Endothelial cell of umbilical vein (primary cell): ENCODE measurements around the gene KRT17. TPM values are rescaled to one million over a fixed set of nuclear protein-coding genes. Genes with fewer than 3 reads are reported as not detected.

Source experiments
- BruUV-seq: library from RNA; stranded (reverse); fragments of 400-500 nt; replicated peaks from 2 replicates; lab custom pipeline; 2021; lab: Mats Ljungman, UMichigan
- CTCF ChIA-PET: fragments of 300-600, 350-600 bp; sonication (Branson Sonifier 250); formaldehyde crosslinking; loops from one replicate; lab custom pipeline; 2021; ENCODE audit warnings: antibody characterized with exemption, inconsistent platforms; lab: Charles Lee
- POLR2A ChIA-PET: fragments of 300-600, 350-600 bp; sonication (Branson Sonifier 250); formaldehyde crosslinking; loops from one replicate; lab custom pipeline; 2021; ENCODE audit warnings: antibody characterized with exemption, inconsistent platforms; lab: Charles Lee
- DNase-seq: peaks from one replicate; pipeline ENCODE4 v3.0.0-alpha.2; 2011; ENCODE audit warnings: low read depth, low spot score
- FAIRE-seq: peaks from 2 replicates; lab custom pipeline; 2011; peaks lifted over from hg19 to GRCh38; lab: Jason Lieb, UNC
- H2AFZ ChIP-seq: 2 replicates; pipeline ENCODE4 v1.6.0; 2012; ENCODE audit warnings: low read depth, low read length, control low read depth, inconsistent platforms
- H3K27ac ChIP-seq: 2 replicates; pipeline ENCODE4 v1.5.1; 2011; ENCODE audit warnings: low read depth, mild to moderate bottlenecking, control low read depth, low read length, moderate library complexity; ENCODE audit not compliant: insufficient read depth
- H3K27me3 ChIP-seq, 2 experiments: 2 replicates each; pipeline versions ENCODE4 v1.6.0 to v1.6.1; 2011; ENCODE audit warnings: low read length in 2 of 2, mixed read lengths in 1 of 2; ENCODE audit not compliant: control insufficient read depth in 2 of 2, insufficient read depth in 2 of 2
- H3K36me3 ChIP-seq, 2 experiments: 2 replicates in 1 of 2; 3 replicates in 1 of 2; pipeline ENCODE4 v1.5.1; 2011; ENCODE audit warnings: low read length in 2 of 2, mild to moderate bottlenecking in 1 of 2, moderate library complexity in 1 of 2; ENCODE audit not compliant: control insufficient read depth in 2 of 2, insufficient read depth in 2 of 2; ENCODE audit errors: extremely low read depth in 1 of 2
- H3K4me1 ChIP-seq: 3 replicates; pipeline ENCODE4 v1.5.1; 2011; ENCODE audit warnings: mild to moderate bottlenecking, low read length; ENCODE audit not compliant: control insufficient read depth, insufficient read depth; ENCODE audit errors: extremely low read depth
- H3K4me2 ChIP-seq: 2 replicates; pipeline ENCODE4 v1.6.1; 2011; ENCODE audit warnings: low read length, control low read depth, mixed read lengths; ENCODE audit not compliant: insufficient read depth
- H3K4me3 ChIP-seq, 3 experiments: fragments of 200-600 bp in 1 of 3; sonication (generic), shearing (Covaris generic) in 1 of 3; replicated peaks in 1 of 3; 2 replicates each; pipeline ENCODE4 v1.5.1; 2011 to 2016; ENCODE audit warnings: control low read depth in 3 of 3, low read length in 3 of 3, mild to moderate bottlenecking in 2 of 3, inconsistent platforms in 1 of 3, low read depth in 1 of 3, moderate library complexity in 1 of 3; ENCODE audit not compliant: insufficient read depth in 1 of 3
- H3K79me2 ChIP-seq: 2 replicates; pipeline ENCODE4 v1.6.0; 2012; ENCODE audit warnings: low read length, inconsistent platforms; ENCODE audit not compliant: control insufficient read depth, insufficient read depth
- H3K9ac ChIP-seq: replicated peaks from 2 replicates; pipeline ENCODE3; 2011; ENCODE audit warnings: low read length, control low read depth; ENCODE audit not compliant: insufficient read depth; ENCODE audit errors: extremely low read depth
- H3K9me1 ChIP-seq: replicated peaks from 3 replicates; pipeline ENCODE4 v1.6.0; 2011; ENCODE audit warnings: mild to moderate bottlenecking, low read length; ENCODE audit not compliant: control insufficient read depth, insufficient read depth; ENCODE audit errors: extremely low read depth
- H3K9me3 ChIP-seq: replicated peaks from 2 replicates; pipeline ENCODE4 v1.5.1; 2012; ENCODE audit warnings: low read length, inconsistent platforms; ENCODE audit not compliant: control insufficient read depth, insufficient read depth
- H4K20me1 ChIP-seq: replicated peaks from 2 replicates; pipeline ENCODE3; 2011; ENCODE audit warnings: mild to moderate bottlenecking, low read length; ENCODE audit not compliant: control insufficient read depth, insufficient read depth; ENCODE audit errors: extremely low read depth
- CTCF ChIP-seq, 2 donors: IDR thresholded peaks; 1 replicate in 1 of 2; 2 replicates in 1 of 2; pipeline ENCODE4 v1.5.1; 2011; ENCODE audit warnings: low read length in 2 of 2, mild to moderate bottlenecking in 2 of 2, moderate library complexity in 2 of 2, control low read depth in 1 of 2, inconsistent platforms in 1 of 2, low read depth in 1 of 2; ENCODE audit not compliant: insufficient read depth in 1 of 2; ENCODE audit errors: extremely low read depth in 1 of 2
- EZH2 ChIP-seq: IDR thresholded peaks from 2 replicates; pipeline ENCODE4 v1.6.1; 2012; ENCODE audit warnings: borderline replicate concordance, low read depth, mild to moderate bottlenecking, moderate library complexity, low read length, inconsistent platforms; ENCODE audit not compliant: severe bottlenecking
- FOS ChIP-seq: IDR thresholded peaks from 2 replicates; pipeline ENCODE4 v1.6.1; 2011; ENCODE audit warnings: mild to moderate bottlenecking, low read length, moderate library complexity, borderline replicate concordance; ENCODE audit not compliant: insufficient read depth
- GATA2 ChIP-seq: IDR thresholded peaks from 2 replicates; pipeline ENCODE4 v1.7.0; 2011; ENCODE audit warnings: low read depth, mild to moderate bottlenecking, moderate library complexity, mixed read lengths, low read length; ENCODE audit not compliant: insufficient read length, insufficient read depth
- JUN ChIP-seq: IDR thresholded peaks from 2 replicates; pipeline ENCODE4 v1.6.1; 2011; ENCODE audit warnings: borderline replicate concordance, low read depth; ENCODE audit not compliant: insufficient read length, insufficient read depth
- MYC ChIP-seq: IDR thresholded peaks from one replicate; pipeline ENCODE4 v1.6.1; 2011; ENCODE audit warnings: mild to moderate bottlenecking, low read depth, low read length
- POLR2A ChIP-seq: IDR thresholded peaks from 2 replicates; pipeline ENCODE4 v1.6.1; 2012; ENCODE audit warnings: low read depth, mild to moderate bottlenecking, control low read depth, low read length
- POLR2AphosphoS5 ChIP-seq: IDR thresholded peaks from 2 replicates; pipeline ENCODE4 v1.6.1; 2012; ENCODE audit warnings: low read depth, mild to moderate bottlenecking, control low read depth, low read length, moderate library complexity; ENCODE audit not compliant: insufficient read depth
- dilution Hi-C: fragments of 300-500 bp; cut with MboI; formaldehyde crosslinking; loops from one replicate; pipeline ENCODE4 v1.15.0; 2019; ENCODE audit warnings: low sequenced_read_pairs; ENCODE audit not compliant: extremely low pct_ligation_motif_present
- intact Hi-C: fragments of 100-400 bp; cut with micrococcal nuclease; formaldehyde crosslinking; loops from one replicate; pipeline ENCODE4 v1.10.0; 2022
- polyA plus RNA-seq, 4 experiments: library from polyadenylated mRNA; depleted of rRNA in 3 of 4; stranded (reverse) in 3 of 4; unstranded in 1 of 4; fragments of >200 nt; gene quantifications; 2 replicates each; pipeline versions ENCODE4 v1.2.1 to v1.2.3, GENCODE V29; 2011 to 2012; ENCODE audit warnings: missing spikeins in 1 of 4
- total RNA-seq: library from RNA; stranded (reverse); gene quantifications from 2 replicates; pipeline ENCODE4 v1.2.3, GENCODE V29; 2021

KRT17 gene
- total and polyA plus RNA-seq, 2 donors (not counting 3 experiments of a cell fraction or from before 2014, with no cell fraction given), result 0.83 to 1.6 TPM

DNA sequence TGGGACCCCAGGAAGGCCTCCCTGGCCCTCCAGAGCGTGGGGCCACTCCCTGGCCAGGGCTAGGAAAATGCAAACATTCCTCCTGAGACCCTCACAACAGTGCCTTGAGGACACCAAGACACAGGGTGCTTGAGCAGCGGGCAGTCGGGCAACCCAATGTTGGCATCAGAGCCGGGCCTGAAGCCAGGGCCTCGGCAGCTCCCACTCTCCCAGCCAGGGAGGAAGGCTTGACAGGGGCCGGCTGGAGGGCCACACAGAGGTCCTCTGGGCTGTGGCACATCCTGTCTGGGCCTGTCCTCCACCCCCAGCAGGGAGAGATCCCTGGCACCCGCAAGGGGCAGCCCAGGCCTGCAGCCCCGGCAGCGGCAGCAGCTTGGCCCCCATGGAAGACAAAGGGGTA lies 12.3 kb upstream of the KRT17 start:
- no peak overlapping the region for H3K4me2 ChIP-seq
- ChIA-PET POLR2A (no interaction called here), CTCF (interaction anchor here (0.8 to 3.7 kb wide), 3 partner anchors 11 to 780 kb away, joined by 3 to 17 read pairs (median 4); no protein-coding TSS in a partner anchor)
- no peaks in the 10 kb centered on the region for H3K79me2 ChIP-seq
- H4K20me1 ChIP-seq, result no peaks in the 10 kb centered on the region
- H3K9ac ChIP-seq, result no peak overlapping the region
- no peaks in the 10 kb centered on the region for H3K9me1 ChIP-seq
- TF ChIP-seq POLR2A (no peak), FOS (no peak), CTCF (IDR thresholded peaks at IDR 0.05; ENCODE audit: extremely low read depth in 1 of 2, insufficient read depth in 1 of 2, low read depth in 1 of 2, low read length in 2 of 2) (no peak), MYC (no peak), EZH2 (no peak), GATA2 (no peak), POLR2AphosphoS5 (no peak), JUN (no peak)
- no peaks in the 10 kb centered on the region for H3K4me1 ChIP-seq
- H2AFZ ChIP-seq, result no peak overlapping the region
- FAIRE-seq (no peak), DNase-seq (no peak)
- H3K27me3 ChIP-seq, result no peaks in the 10 kb centered on the region
- no peaks in the 10 kb centered on the region for H3K36me3 ChIP-seq
- dilution Hi-C loops (no loop called here), intact Hi-C loops (no loop called here)
- no peak overlapping the region for H3K27ac ChIP-seq
- BruUV-seq, result no TSS peak
- H3K9me3 ChIP-seq, result no peaks in the 10 kb centered on the region
- no peak overlapping the region for H3K4me3 ChIP-seq
